ENCODE data around the gene LMO4. TPM values are rescaled to one million over a fixed set of nuclear protein-coding genes. Genes with fewer than 3 reads are reported as not detected.

The LMO4 gene
- total RNA-seq, 4 donors from 2014 or later = 32.7 to 57.3 (median 52.1) TPM

DNA sequence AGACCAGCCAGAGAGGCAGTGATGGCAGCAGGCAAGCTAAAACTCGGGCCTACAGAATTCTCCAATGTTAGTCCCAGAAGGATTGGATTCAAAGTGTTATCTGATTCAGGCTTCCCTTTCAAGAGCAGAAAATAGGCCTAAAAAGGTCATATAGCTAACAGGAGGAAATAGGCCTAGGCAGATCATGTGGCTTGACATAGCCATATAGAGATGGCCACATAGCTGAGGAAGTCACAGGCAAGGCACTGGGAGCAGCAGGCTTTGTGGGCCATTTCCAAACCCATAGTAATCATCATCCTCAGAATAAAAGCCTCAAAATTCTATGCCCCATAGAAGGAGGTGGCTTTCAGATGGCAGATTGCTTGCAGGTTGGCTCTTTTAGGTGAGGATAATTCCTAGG is 29.0 kb upstream of the LMO4 start:
- Histone ChIP-seq H3K9me3 (no peaks in the 10 kb centered on the region), H3K36me3 (no peaks in the 10 kb centered on the region), H3K27me3 (no peaks in the 10 kb centered on the region), H3K4me1 (no peaks in the 10 kb centered on the region), H3K27ac (no peak overlapping the region), H3K4me3 (no peak overlapping the region)
- intact Hi-C loops (cut with DNase I) = loop anchor here (10.0 kb wide), 1 partner anchor 655 kb away; no protein-coding TSS in a partner anchor
- TF ChIP-seq POLR2A (IDR thresholded peaks at IDR 0.05) = no peak
- TF ChIP-seq, protein P1, sequence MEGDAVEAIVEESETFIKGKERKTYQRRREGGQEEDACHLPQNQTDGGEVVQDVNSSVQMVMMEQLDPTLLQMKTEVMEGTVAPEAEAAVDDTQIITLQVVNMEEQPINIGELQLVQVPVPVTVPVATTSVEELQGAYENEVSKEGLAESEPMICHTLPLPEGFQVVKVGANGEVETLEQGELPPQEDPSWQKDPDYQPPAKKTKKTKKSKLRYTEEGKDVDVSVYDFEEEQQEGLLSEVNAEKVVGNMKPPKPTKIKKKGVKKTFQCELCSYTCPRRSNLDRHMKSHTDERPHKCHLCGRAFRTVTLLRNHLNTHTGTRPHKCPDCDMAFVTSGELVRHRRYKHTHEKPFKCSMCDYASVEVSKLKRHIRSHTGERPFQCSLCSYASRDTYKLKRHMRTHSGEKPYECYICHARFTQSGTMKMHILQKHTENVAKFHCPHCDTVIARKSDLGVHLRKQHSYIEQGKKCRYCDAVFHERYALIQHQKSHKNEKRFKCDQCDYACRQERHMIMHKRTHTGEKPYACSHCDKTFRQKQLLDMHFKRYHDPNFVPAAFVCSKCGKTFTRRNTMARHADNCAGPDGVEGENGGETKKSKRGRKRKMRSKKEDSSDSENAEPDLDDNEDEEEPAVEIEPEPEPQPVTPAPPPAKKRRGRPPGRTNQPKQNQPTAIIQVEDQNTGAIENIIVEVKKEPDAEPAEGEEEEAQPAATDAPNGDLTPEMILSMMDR (IDR thresholded peaks at IDR 0.05) = no peak
- DNase-seq = no peak
- WGBS, 2 donors = 57 to 86% methylated on average over 1 of the region's 1 CpG

DNA sequence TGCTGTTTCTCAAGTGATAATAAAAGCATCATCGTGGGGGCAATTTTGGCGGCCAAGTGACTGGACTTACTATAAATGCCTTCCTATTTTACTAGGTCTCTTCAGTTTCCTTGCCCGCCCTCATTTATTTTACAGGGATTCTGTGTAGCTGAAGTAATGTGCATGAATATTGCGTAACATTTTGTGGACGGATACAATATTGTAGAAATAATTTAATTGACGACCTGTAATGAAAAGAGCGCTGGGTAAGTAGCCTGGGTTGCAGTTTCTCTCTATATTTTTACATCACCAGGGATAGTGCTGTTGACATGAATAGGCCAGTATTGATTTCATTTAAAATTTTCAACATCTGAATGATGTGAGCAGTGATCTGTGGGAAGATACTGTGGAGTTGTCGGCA is 28.1 kb upstream of the LMO4 start:
- Histone ChIP-seq H3K9me3 (no peaks in the 10 kb centered on the region), H3K27me3 (no peaks in the 10 kb centered on the region), H3K4me3 (no peak overlapping the region), H3K36me3 (no peaks in the 10 kb centered on the region), H3K27ac (no peak overlapping the region), H3K4me1 (no peaks in the 10 kb centered on the region)
- intact Hi-C loops (cut with DNase I) = no loop called here
- DNase-seq = no peak
- 88 to 97% methylated on average over 8 of the region's 8 CpGs for WGBS, 2 donors
- TF ChIP-seq, protein P1 (IDR thresholded peaks at IDR 0.05) = no peak
- no peak for TF ChIP-seq POLR2A (IDR thresholded peaks at IDR 0.05)

DNA sequence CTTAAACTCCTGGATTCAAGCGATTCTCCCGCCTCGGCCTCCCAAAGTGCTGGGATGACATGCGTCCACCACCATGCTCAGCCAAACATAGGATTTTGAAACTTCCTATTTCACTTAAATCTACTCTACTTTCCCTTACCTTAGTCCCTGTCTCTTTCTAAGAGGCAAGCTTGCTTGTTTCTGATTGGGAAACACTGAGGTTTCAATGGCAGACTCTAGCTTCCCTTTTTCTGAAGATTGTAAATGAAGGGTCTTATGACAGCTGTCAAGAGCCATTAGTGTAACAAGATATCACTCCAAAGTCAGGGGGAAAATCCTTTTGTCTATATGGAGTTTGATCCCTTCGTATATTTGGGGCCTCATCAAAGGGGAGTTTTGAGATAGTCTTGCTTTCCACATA is 23.5 kb upstream of the LMO4 start:
- no peak for DNase-seq
- no peak overlapping the region for H3K4me3 ChIP-seq
- no peaks in the 10 kb centered on the region for H3K9me3 ChIP-seq
- no peaks in the 10 kb centered on the region for H3K36me3 ChIP-seq
- no peaks in the 10 kb centered on the region for H3K4me1 ChIP-seq
- WGBS, 2 donors = 72 to 88% methylated on average over 5 of the region's 5 CpGs
- no peak overlapping the region for H3K27ac ChIP-seq
- TF ChIP-seq POLR2A (IDR thresholded peaks at IDR 0.05) = no peak
- TF ChIP-seq, protein P1 (IDR thresholded peaks at IDR 0.05) = no peak
- intact Hi-C loops (cut with DNase I) = no loop called here
- H3K27me3 ChIP-seq = no peaks in the 10 kb centered on the region

DNA sequence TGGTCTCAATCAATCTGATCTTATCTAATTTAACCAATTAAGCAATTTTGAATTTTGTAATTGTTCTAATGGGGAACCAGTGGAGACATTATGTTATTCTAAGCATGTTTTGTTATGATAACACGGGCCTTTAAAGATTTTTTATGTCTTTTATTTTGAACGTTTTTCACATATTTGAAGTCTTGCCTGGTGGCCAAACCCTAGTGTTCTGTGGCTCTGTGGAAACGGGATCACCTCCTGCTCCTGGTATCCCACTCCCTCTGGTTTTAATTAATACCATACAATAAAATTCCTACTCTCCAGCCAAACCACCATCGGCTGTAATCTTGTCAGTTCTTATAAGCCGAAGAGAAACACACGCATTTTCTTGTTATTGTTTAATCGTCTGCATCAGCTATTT is 22.9 kb upstream of the LMO4 start:
- no peaks in the 10 kb centered on the region for H3K36me3 ChIP-seq
- no peak overlapping the region for H3K4me3 ChIP-seq
- WGBS, 2 donors = 60 to 70% methylated on average over 7 of the region's 7 CpGs
- H3K27me3 ChIP-seq = no peaks in the 10 kb centered on the region
- H3K27ac ChIP-seq = no peak overlapping the region
- TF ChIP-seq, protein P1 (IDR thresholded peaks at IDR 0.05) = no peak
- TF ChIP-seq POLR2A (IDR thresholded peaks at IDR 0.05) = no peak
- intact Hi-C loops (cut with DNase I) = no loop called here
- DNase-seq = no peak
- H3K9me3 ChIP-seq = no peaks in the 10 kb centered on the region
- H3K4me1 ChIP-seq = no peaks in the 10 kb centered on the region

DNA sequence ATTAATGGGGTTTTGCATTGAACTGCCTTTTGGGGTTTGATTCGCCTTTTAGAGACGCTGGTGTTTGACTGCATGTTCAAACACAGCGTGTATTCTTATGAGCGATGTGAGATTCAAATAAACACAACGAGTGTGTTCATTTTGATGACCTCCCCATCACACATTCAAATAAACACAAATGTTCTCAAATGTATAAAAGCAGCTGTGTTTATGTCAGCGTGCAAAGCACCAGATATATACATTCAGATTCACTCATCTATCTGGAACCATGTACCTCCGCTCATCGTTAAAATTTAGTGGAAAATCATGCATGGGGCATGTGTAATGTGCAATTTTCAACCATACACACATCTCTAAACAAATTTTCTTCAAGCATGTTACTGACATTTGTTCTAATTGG is 21.4 kb upstream of the LMO4 start:
- Histone ChIP-seq H3K36me3 (no peaks in the 10 kb centered on the region), H3K27me3 (no peaks in the 10 kb centered on the region), H3K4me1 (no peaks in the 10 kb centered on the region), H3K9me3 (no peaks in the 10 kb centered on the region), H3K27ac (no peak overlapping the region), H3K4me3 (no peak overlapping the region)
- 60 to 67% methylated on average over 8 of the region's 8 CpGs for WGBS, 2 donors
- TF ChIP-seq, protein P1 (IDR thresholded peaks at IDR 0.05) = no peak
- TF ChIP-seq POLR2A (IDR thresholded peaks at IDR 0.05) = no peak
- intact Hi-C loops (cut with DNase I) = no loop called here
- no peak for DNase-seq
